SKM-1 treated with dmso at 0.1 percent for 144 hours (cell line): ENCODE measurements around the gene SLC17A7.
A peak's percentile ranks its signal among the peaks of the same experiment; 100 is the strongest.

Experiments used
- DNase-seq: peaks from one replicate; lab custom pipeline; 2025; ENCODE audit not compliant: unreplicated experiment; lab: John Stamatoyannopoulos, UW

SLC17A7 gene

DNA sequence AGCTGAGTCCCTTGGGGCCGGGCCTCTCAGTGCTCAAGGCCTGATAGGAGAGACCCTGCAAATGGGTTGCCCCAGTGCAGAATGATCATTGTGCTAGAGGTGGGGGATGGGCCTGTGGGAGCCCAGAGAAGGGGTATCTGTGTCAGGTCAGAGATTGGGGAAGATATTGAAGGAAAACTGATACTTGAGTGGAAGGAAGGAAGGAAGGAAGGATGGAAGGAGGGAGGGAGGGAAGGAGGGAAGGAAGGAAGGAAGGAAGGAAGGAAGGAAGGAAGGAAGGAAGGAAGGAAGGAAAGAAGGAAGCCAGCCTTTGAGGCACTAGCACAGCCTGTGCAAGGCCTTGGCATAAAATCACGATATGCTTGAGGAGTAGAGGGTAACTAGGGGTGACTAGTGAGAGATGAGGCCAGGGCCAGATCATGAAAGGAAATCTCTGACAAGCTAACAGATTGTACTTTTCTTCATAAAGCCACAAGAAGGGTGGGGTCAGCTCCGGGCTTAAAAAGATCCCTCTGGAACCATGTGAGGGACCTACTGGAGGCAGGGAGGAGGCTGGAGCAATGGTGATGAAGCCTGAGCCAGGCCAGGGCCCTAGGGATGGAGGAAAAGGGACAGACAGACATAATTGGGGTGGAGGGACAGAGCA is 29.5 kb downstream of the SLC17A7 start:
- DNase-seq, result no peak

DNA sequence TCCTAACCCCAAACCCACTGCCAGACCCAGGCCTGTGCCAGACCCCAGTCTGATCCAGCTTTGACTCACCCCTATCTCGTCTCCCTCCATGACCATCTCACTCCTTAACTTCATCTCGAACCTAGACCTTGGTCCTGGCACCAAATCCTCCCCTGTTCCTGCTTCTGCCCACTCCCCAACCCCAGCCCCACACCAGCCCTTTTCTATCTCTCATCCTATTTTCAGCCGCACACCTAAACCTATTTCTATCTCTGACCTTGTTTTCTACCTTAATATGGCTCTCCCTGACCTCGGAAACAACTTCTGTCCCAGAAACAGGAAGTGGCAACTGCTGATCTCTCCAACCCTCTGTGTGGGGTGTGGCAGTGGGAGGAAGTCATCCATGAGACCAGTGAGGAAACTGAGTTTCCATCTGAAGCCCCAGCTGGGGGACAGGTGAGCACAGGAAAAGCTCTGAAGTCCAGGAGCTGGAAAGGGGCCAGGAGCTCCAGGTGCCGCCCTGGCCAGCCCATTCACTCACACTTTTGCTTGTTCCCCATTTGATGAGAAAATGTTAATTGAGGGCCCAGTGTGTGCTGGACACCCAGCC is 31.8 kb downstream of the SLC17A7 start:
- peak; percentile 38 for DNase-seq

DNA sequence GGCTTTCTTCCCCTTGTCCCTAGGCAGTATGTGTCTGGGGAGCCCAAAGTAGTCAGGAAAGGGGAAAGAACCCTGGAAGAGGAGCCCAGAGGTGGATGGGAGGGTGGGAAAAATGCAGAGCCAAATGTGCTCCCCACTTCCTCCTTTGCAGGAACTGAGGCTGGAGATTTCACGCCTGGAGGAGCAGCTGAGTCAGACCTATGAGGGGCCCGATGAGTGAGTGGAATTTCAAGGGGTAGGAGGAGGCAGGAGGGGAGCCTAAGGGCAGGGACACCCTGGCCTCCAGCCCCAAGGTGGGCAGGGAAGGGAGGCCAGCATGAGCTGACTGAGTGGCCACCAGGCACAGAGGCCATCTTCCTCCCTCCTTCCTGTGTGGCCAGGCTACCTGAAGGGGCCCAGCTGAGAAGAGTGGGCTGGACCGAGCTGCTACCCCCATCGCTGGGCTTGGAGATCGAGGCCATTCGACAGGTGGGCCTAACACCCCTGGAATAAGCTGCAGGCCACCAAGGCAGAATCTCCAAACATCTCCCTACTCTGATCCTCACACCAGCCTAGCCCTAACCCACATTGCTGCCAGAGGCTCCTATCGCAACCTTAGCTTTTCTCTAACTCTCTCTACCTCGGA is 32.4 kb downstream of the SLC17A7 start:
- peak; percentile 16 for DNase-seq

DNA sequence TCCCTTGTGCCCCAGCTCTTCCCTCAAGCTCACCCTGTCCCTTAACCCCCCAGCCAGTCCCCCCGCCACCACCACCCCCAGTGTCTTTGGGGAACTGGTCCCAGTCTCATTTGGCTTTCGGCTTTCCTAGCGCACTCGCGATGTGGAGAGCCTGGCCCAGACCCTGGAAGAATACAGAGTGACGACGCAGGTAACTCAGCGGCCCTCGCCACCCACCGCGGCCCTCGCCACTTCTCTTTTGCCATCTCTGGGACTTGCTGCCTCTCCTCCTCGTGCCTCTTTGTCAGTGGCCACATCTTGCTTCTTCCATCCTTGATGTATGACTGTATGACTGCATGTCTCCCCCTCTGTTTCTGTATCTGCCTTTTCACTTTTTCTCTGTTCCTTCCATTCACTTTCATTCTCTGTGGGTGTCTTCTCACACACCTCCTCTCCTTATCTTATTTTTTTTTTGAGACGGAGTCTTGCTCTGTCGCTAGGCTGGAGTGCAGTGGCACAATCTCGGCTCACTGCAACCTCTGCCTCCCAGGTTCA is 33.8 kb downstream of the SLC17A7 start:
- DNase-seq, result no peak

DNA sequence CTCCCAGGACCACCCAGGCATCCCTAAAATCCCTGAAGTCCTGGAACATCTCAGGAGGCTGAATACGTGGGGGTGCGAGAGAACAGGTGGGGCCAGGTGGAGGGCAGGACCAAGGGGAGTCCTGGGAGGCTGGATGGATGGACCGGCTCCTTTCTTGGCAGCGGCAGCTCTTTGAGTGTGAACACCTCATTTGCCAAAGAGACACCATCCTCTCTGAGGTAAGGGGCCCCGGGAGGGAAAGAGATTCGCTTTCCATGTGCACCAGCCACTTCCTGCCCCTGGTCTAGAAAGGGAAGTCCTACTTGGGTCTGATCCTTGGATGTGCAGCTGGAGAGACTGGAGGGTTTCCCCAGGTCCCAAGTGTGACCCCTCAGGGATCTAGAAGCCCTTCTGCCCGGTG is 34.2 kb downstream of the SLC17A7 start:
- DNase-seq, result no peak

DNA sequence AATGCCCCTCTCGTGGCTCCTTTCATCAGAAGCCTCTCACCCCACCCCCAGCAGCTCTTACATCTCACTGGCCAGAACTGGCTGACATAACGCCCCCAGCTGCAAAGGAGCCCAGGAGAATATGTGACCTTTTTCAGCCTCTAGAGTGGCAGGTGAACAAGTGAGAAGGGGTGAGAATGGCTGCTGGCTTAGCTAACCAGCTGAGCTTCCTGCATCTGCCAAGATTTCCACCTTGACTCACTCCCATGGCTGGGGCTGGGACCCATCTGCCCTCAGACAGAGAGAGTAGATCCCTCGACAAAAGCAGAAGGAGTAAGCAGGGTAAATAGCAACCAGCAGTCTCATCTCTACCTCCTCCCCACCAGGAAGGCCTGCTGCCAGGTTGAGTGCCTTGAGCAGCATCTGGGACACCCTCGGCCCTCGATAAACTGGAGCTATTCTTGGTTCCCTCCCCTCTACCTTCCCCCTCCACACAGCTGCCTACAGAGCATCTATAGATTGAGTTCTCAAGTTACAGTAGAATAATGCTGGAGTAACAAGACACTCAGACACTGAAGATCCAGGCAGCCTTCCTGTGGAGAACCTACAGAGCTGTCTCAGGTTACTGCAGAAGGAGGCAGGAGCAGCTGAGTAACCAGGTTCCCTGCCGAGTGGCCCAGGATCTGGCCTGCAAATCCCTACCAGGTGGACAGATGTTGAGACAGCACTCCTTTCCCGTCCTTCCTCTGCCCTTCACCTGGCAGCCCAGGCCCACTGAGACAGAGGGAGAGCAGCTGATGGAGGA is 37.7 kb downstream of the SLC17A7 start:
- DNase-seq, result no peak

DNA sequence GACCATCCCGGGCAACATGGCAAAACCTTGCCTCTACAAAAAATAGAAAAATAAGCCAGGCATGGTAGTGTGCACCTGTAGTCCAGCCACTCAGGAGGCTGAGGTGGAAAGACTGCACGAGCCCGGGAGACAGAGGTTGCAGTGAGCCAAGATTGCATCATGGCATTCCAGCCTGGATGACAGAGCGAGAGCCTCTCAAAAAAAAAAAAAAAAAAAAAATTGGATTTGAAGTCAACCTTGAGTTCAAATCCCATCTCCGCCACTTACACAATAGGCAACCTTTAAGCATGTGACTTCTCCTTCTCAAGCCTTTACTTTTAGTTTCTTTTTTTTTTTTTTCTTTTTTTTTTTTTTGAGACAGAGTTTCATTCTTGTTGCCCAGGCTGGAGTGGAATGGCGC is 41.3 kb downstream of the SLC17A7 start:
- no peak for DNase-seq

DNA sequence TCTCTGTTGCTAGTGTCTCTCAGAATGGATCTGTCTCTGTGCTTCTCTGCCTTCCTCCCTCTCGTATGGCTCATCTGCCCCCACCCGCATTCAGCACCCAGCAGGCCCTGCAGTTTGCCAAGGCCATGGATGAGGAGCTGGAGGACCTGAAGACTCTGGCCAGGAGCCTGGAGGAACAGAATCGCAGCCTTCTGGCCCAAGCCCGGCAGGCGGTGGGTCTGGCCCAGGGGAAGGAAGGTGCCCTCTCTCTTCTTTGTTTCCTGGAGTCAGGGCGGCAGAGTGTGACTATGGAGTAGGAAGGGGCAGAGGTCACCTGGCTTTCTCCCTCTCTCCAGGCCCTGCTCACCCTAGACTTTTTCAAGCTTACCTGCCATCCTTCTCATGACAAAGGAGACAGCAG is 42.4 kb downstream of the SLC17A7 start:
- no peak for DNase-seq

DNA sequence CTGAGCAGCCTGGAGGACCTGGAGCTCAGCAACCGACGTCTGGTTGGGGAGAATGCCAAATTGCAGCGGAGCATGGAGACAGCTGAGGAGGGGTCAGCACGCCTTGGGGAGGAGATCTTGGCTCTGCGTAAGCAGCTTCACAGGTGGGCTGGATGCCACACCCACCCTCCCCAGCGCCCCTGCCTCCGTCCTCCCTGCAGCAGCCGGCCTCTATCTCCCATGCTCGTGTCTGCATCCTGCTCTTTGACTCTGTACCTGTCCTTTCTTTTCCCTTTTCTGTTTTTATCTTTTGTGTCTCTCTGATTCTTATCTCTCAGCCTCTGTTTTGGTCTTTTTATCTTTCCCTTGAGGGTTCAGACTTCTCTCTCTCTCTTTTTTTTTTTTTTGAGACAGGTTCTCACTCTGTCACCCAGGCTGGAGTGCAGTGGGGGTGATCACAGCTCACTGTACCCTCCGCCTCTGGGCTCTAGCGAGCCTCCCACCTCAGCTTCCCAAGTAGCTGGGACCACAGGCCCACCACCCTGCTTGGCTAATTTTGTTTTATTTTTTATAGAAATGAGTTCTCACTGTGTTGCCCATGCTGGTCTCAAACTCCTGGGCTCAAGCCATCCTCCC is 43.2 kb downstream of the SLC17A7 start:
- no peak for DNase-seq

DNA sequence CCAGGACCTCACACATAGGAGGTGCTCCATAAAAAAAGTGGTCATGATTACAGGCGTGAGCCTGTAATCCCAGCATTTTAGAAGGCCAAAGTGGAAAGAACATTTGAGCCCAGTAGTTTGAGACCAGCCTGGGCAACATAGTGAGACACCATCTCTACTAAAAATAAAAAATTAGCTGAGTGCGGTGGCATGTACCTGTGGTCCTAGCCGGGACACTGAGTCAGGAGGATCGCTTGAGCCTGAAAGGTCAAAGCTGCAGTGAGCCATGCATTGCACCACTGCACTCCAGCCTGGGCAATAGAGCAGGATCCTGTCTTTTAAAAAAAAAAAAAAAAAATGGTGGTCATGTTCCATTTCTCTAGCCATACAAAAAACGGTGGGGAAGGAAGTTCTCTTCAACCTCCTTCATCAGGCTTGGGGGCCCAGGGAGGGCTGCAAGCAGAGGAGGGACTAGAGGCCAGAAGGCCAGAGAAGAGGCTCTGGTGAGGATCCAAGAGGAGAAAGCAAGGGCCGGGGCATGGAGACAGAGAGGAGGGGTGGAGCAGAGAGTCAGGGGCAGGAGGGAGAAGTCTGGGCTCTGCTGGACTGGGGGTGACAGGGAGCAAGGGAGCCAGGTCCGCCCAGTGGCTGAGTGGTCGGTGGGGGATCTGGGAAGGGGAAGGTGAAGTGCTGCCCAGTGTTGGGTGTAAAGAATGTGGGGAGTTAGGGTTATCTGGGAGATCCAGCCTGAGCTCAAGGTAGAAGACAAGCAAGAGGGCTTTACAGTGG is 44.4 kb downstream of the SLC17A7 start:
- no peak for DNase-seq

DNA sequence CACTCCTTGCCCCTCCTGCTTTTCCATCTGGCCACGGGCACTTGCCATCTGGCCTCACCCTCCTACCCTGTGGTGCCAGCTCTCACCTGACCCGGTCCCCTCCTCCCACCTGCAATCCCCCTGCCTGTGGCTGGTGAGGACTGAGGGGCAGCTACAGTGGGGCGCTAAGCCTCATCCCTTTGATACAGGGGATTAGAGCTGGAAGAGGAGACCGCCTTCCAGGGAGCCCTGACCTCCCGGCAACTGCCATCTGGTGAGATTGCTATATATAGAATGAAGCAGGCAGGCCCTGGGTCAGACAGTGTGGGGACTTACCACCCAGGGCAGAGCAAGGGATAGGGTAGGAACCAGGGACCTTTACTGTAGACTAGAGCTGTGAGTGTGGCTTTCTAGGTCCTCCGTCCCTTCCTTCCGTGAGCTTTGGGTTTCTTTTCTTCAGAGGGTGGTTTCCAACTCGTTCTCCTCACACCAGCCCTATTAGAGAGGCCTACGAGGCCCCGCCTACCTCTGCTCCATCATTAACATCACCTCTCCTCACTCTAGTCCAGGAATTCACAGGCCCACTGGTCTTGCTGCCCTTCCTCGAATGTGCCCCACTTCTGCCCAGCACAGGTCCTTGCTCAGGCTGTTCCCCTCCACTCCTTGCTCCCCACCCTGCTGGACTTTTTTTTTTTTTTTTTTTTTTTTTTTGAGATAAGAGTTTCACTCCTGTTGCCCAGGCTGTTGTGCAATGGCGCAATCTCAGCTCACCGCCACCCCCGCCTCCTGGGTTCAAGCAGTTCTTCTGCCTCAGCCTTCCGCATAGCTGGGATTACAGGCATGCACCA is 45.5 kb downstream of the SLC17A7 start:
- no peak for DNase-seq

DNA sequence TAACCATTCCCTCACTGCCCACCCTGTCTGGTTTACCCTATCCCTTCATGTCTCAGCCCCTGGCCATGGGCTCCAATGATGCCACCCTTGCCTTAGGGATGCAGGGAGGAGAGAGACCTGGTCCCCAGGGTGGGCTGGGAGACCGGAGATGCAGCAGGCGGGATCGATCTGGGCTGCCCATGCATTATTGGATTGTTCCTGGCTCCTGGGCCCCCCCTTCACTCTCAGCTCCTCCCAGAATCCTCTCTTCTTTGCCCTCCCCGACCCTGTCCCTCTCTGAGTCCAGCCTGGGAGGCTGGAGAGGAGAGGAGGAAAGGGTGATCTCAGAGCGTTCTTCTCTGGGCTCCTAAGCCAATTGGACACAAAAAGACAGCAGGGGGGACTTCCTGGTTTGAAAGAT is 47.4 kb downstream of the SLC17A7 start:
- DNase-seq, result no peak

DNA sequence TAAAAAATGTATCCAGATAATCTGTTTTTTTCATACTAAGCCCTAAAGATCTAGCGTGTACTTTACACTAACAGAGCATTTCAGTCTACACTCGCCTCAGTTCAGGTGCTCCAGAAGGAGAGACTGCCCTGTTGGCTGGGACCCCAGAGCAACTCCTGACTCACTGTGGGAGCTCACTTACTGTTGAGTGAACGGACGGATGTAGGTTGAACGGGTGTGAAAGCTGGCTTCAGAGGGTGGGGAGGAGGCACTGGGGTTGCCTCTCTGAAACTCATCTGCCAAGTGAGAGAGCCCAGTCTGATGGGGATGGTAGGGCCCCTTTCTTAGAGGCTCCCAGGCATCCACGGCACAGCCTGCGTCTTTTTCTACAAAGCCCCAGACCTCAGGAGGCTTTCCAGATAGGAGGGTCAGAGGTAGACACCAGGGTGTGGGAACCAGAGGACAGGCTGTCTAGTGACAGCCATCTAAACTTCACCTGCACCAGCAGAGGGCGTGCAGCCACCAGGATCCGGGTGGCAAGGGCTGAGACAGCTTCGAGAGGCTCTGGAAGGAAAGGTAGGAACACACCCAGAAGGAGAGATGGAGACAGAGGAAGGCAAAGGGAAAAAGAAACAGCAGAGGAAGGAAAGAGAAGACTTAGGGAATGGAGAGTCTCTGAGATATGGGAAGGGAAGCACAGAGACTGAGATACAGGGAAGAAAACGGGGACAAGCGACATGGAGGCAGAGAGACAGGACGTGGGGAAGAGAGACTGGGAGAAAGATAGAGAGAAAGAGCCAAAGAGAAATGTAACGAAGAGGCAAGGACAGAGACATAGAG is 49.5 kb downstream of the SLC17A7 start:
- peak; percentile 38 for DNase-seq

DNA sequence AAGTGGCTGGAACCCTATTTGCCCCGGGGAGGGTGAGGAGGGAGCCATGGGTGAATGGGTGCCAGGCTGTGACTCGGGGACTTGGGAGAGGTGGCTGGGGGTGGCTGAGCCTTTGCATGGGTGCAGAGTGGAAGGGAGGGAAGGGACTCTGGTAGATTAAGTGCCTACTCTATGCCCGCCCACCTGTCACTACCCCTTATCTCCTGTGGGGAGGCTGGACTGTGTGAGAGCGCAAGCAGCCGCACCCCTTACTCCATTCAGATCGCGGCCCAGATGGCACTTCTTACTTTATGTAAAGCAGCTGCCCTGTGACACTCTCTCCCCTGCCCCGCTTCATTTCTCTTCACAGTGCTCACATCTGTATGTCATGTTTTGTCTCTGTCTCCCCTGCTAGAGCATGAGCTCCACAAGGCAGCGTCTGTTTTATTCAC is 50.4 kb downstream of the SLC17A7 start:
- DNase-seq, result no peak

DNA sequence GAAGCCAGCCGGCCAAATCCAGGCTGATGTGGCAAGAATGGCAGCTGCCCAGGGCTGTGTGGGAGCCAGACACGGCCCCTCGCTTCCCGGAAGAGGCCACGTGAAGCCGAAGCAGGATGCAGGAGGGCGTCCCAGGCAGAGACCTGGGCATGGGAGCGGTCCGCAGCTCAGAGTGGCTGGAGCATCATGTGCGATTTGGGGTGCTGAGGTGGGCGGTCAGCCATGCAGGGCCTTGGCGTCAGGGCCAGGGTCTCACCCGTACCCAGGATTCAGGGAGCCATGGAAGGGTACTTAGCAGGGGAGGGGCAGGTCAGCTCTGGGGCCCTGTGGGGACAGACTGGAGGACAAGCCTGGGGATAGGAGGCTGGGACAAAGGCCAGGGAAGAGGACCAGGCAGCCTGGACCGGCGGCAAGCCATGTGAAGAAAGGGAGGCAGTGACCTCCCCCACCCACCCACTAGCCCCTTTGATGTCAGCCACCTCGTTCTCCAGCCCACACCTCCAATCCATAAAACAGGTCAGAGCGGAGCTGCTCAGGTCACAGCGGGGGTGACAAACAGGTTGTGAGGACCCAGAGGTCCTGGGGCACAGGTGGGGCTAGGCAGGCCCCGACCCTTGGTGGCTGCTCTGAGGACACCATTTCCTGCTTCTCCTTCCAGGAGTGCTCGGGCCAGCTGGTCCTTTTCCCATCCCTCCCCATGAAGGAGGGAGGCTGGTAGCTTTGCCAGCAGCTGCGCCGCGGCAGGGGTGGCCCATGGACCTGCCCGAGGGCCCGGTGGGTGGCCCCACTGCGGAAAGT is 51.0 kb downstream of the SLC17A7 start:
- DNase-seq, result no peak

DNA sequence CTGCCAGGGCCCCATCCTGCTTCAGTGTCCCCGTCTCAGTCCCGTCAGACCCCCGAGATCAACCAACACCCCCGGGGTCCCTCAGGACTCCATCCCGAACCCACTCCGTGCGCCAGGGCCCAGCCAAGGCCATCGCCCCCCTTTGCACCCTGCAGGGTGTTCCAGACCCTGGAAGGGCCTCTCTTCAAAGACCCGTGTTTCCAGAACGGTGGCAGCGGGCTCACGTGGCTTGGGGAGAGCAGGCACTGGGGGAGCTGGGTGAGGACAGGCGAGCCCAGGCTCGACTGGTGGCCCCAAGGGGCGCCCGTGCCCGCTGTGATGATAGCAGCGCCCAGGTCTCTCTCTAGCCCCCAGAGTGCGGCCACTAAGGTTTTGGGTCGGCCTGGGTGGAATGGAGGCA is 51.9 kb downstream of the SLC17A7 start:
- DNase-seq, result no peak

DNA sequence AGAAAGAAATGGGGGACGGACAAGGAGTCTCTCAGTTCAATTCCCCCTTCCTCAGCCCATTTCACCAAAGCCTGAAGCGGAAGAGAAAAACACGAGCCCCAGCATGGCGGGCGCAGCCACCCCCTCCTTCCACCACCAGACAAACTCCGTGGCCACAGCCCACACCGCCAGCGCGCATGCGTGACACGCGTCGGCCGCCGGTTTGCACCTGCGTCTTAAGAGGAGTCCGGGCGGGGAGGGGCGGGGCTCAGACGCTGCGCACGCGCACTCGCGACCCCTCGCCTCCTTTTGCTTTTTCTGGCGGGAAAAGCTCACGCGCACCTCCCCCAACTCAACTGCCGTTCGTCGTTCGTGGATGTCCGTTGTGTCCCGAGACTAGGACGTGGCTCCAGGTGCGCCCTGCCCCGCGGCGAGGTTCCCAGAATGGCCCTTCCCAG is 53.4 kb downstream of the SLC17A7 start, which contains the start of gene KASH5:
KASH5 (plus strand) TSS at position 314 of the 437 bp plus-strand sequence. CDS start 2,635 bp downstream, outside the sequence.
- no peak for DNase-seq

DNA sequence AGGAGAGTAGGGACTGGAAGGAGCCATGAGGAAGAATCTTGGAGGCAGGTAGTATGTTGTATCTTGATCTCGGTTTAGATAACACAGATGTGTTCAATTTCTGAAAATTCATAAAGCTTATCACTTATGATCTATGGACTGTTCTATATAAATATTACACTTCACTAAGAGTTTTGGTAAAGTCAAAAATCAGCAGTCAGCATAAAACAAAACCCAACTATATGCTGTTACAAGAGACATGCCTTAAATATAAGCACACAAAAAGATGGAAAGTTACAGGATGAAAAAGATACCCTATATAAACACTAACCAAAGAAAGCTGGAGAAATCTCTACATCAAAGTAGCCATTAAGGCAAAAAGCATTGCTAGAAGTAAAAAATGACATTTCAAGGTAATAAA is 57.7 kb downstream of the SLC17A7 start:
- no peak for DNase-seq
